OCI-LY7 (cell line): ENCODE measurements around the gene AVL9. TPM values are rescaled to one million over a fixed set of nuclear protein-coding genes. Genes with fewer than 3 reads are reported as not detected.

ENCODE experiments used
- BruUV-seq: library from RNA; stranded (reverse); fragments of 400-500 nt; replicated peaks from 2 replicates; lab custom pipeline; 2021; lab: Mats Ljungman, UMichigan
- CTCF ChIA-PET: fragments of 300-600 bp; sonication (Branson Sonifier 250); formaldehyde crosslinking; loops from one replicate; lab custom pipeline; 2022; ENCODE audit warnings: antibody characterized with exemption; ENCODE audit not compliant: unreplicated experiment; lab: Charles Lee
- POLR2A ChIA-PET: fragments of 300-600 bp; sonication (Branson Sonifier 250); formaldehyde crosslinking; loops from one replicate; lab custom pipeline; 2022; ENCODE audit warnings: antibody characterized with exemption; lab: Charles Lee
- DNase-seq: peaks from one replicate; pipeline ENCODE4 v3.0.0-alpha.2; 2015; ENCODE audit warnings: low spot score
- H2AFZ ChIP-seq: fragments of 200-600 bp; sonication (generic), shearing (Covaris generic); 2 replicates; pipeline ENCODE4 v1.6.1; 2014; ENCODE audit warnings: mild to moderate bottlenecking, antibody characterized with exemption, low read length, moderate library complexity
- H3K27ac ChIP-seq: fragments of 200-600 bp; sonication (generic); 2 replicates; pipeline ENCODE4 v1.5.1; 2014; ENCODE audit warnings: mixed run types, low read depth, mild to moderate bottlenecking, moderate library complexity, low read length, inconsistent platforms; ENCODE audit not compliant: poor library complexity, severe bottlenecking
- H3K36me3 ChIP-seq: fragments of 200-600 bp; sonication (generic); 2 replicates; pipeline ENCODE4 v1.6.1; 2014; ENCODE audit warnings: mild to moderate bottlenecking, antibody characterized with exemption, low read length, moderate library complexity, mixed read lengths; ENCODE audit not compliant: insufficient read depth
- H3K4me1 ChIP-seq: fragments of 200-600 bp; sonication (generic); 2 replicates; pipeline ENCODE4 v1.5.1; 2014; ENCODE audit warnings: mild to moderate bottlenecking, low read length; ENCODE audit not compliant: insufficient read depth, poor library complexity, severe bottlenecking
- H3K4me2 ChIP-seq: fragments of 200-600 bp; sonication (generic); 2 replicates; pipeline ENCODE4 v1.6.1; 2014; ENCODE audit warnings: mild to moderate bottlenecking, low read length
- H3K4me3 ChIP-seq: fragments of 200-600 bp; sonication (generic); 2 replicates; pipeline ENCODE4 v1.5.1; 2014; ENCODE audit warnings: mild to moderate bottlenecking, low read depth, low read length; ENCODE audit not compliant: poor library complexity, severe bottlenecking
- H3K79me2 ChIP-seq: fragments of 200-600 bp; sonication (generic); 2 replicates; pipeline ENCODE4 v1.6.1; 2016; ENCODE audit warnings: low read depth, mild to moderate bottlenecking, low read length, moderate library complexity, mixed read lengths; ENCODE audit not compliant: insufficient read depth
- H3K9me2 ChIP-seq: fragments of 200-600 bp; sonication (generic); 2 replicates; pipeline ENCODE4 v1.6.1; 2016; ENCODE audit warnings: mild to moderate bottlenecking, low read length, mixed read lengths; ENCODE audit not compliant: insufficient read depth
- H3K9me3 ChIP-seq: fragments of 200-600 bp; sonication (generic); 2 replicates; pipeline ENCODE4 v1.6.1; 2014; ENCODE audit warnings: mild to moderate bottlenecking, mixed run types, low read length, mixed read lengths
- H4K20me1 ChIP-seq: fragments of 200-600 bp; sonication (generic); 2 replicates; pipeline ENCODE4 v1.6.1; 2014; ENCODE audit warnings: mild to moderate bottlenecking, antibody characterized with exemption, low read length, moderate library complexity, mixed read lengths; ENCODE audit not compliant: insufficient read depth
- CTCF ChIP-seq: fragments of 200-600 bp; sonication (generic); conservative IDR thresholded peaks from 2 replicates; pipeline ENCODE4 v1.5.1; 2014; ENCODE audit warnings: mild to moderate bottlenecking, antibody characterized with exemption, low read length, moderate library complexity, mixed read lengths
- EZH2phosphoT487 ChIP-seq: fragments of 200-600 bp; sonication (generic); IDR thresholded peaks from 2 replicates; pipeline ENCODE4 v1.6.1; 2018; ENCODE audit warnings: low read depth, borderline replicate concordance, mild to moderate bottlenecking, mixed run types, antibody characterized with exemption, low read length, moderate library complexity, mixed read lengths
- intact Hi-C: fragments of 100-400 bp; cut with micrococcal nuclease; formaldehyde crosslinking; loops from one replicate; pipeline ENCODE4 v1.10.0; 2022; ENCODE audit not compliant: unreplicated experiment
- total RNA-seq, 2 experiments: library from RNA; depleted of rRNA in 1 of 2; stranded (reverse); fragments of >200 nt in 1 of 2; shearing (Covaris generic) in 1 of 2; gene quantifications; 2 replicates each; pipeline ENCODE4 v1.2.3, GENCODE V29; 2014 to 2022

The AVL9 gene
- total RNA-seq, 2 experiments from 2014 or later = 36.6 to 54.9 TPM

- no peak overlapping the region for H3K27ac ChIP-seq
- no peak overlapping the region for H3K4me2 ChIP-seq
- H3K4me3 ChIP-seq = no peak overlapping the region
- H3K9me2 ChIP-seq = no peaks in the 10 kb centered on the region
- DNase-seq = no peak
- no peaks in the 10 kb centered on the region for H4K20me1 ChIP-seq
- no peaks in the 10 kb centered on the region for H3K9me3 ChIP-seq
- no peak overlapping the region for H2AFZ ChIP-seq
- no peak for TF ChIP-seq EZH2phosphoT487
- TF ChIP-seq CTCF = no peak
- ChIA-PET CTCF (no interaction called here), POLR2A (no interaction called here)
- H3K36me3 ChIP-seq = no peaks in the 10 kb centered on the region
- no peaks in the 10 kb centered on the region for H3K4me1 ChIP-seq
- intact Hi-C loops = no loop called here
- no peaks in the 10 kb centered on the region for H3K79me2 ChIP-seq
- no TSS peak for BruUV-seq
Measured at GRCh38 chr7:32476816-32477648, 18.3 kb upstream of the AVL9 start.

GRCh38 chr7:32477649-32477980 is 17.7 kb upstream of the AVL9 start:
- H3K36me3 ChIP-seq = no peaks in the 10 kb centered on the region
- H3K4me3 ChIP-seq = no peak overlapping the region
- intact Hi-C loops = no loop called here
- H4K20me1 ChIP-seq = no peaks in the 10 kb centered on the region
- TF ChIP-seq CTCF (no peak), EZH2phosphoT487 (no peak)
- H3K4me1 ChIP-seq = no peaks in the 10 kb centered on the region
- POLR2A ChIA-PET = no interaction called here
- no peaks in the 10 kb centered on the region for H3K9me2 ChIP-seq
- no TSS peak for BruUV-seq
- H3K9me3 ChIP-seq = no peaks in the 10 kb centered on the region
- no peak for DNase-seq
- no peak overlapping the region for H3K27ac ChIP-seq
- H3K79me2 ChIP-seq = no peaks in the 10 kb centered on the region
- CTCF ChIA-PET = no interaction called here
- no peak overlapping the region for H3K4me2 ChIP-seq
- no peak overlapping the region for H2AFZ ChIP-seq

GRCh38 chr7:32479574-32480200 is 15.6 kb upstream of the AVL9 start:
- ChIA-PET CTCF (no interaction called here), POLR2A (interaction anchor here (0.5 kb wide), 1 partner anchor 8 kb away, joined by 4 read pairs; no protein-coding TSS in a partner anchor)
- Histone ChIP-seq H3K4me3 (no peak overlapping the region), H3K9me3 (no peaks in the 10 kb centered on the region), H2AFZ (no peak overlapping the region), H3K4me2 (no peak overlapping the region), H3K27ac (no peak overlapping the region), H3K4me1 (no peaks in the 10 kb centered on the region), H3K36me3 (peaks cover under 1% of the 10 kb centered on the region; the same call in 1 of the 2 replicates), H3K9me2 (no peaks in the 10 kb centered on the region), H4K20me1 (no peaks in the 10 kb centered on the region), H3K79me2 (no peaks in the 10 kb centered on the region)
- peak; percentile 57 for DNase-seq
- intact Hi-C loops = loop anchor here (1.0 kb wide), 1 partner anchor 269 kb away; no protein-coding TSS in a partner anchor
- TF ChIP-seq EZH2phosphoT487 (no peak), CTCF (peak; percentile 89)
- no TSS peak for BruUV-seq
